GM08714 (cell line): ENCODE results near the gene DYSF.
"Not testable (repeated sequence)": the region's sequence is repeated elsewhere in the genome, so short reads cannot be mapped to it uniquely, and the experiment has no call there.

ENCODE experiments used
- H3K4me3 ChIP-seq: fragments of 200-500 bp; sonication (Bioruptor generic); 2 replicates; pipeline ENCODE4 v1.5.1; 2014; ENCODE audit warnings: mild to moderate bottlenecking, low read length, inconsistent platforms
- ZNF274 ChIP-seq: IDR thresholded peaks from 2 replicates; pipeline ENCODE4 v1.6.1; 2012; ENCODE audit warnings: mild to moderate bottlenecking, low read depth, low read length

Gene DYSF

GRCh38 chr2:71474116-71474743, 20.9 kb downstream of the DYSF start:
- no peak overlapping the region for H3K4me3 ChIP-seq
- TF ChIP-seq ZNF274 = no peak

DNA sequence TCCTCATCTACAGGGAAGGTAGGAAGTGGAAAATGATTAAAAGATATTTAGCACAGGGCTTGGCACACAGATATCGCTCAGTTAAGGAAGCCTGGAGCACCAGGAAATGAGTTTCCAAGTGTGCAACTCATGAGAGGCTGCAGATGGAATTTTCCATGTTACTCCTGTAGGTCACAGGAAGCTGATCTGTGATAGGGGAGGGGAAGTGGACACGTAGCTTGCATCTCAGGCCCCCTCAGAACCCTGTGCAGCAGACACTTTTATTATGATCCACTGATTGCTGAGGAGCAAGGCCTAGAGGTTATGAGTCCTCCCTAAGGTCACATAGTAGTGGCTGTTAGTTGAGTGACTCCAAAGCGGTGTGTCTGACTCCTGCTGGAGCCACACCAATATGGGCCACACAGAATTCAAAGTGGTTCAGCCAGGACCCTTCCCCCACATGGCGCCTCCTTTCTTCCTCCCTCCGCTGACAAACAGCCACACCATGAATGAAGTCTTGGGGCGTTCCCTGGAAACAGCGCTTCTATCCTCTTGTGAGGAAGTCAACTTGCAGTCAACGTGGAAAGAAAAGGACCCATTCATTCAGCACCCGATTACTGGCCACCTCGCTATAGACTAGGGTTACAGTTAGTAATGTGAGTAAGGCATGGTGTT, 21.5 kb downstream of the DYSF start:
- TF ChIP-seq ZNF274 = no peak
- H3K4me3 ChIP-seq = no peak overlapping the region

DNA sequence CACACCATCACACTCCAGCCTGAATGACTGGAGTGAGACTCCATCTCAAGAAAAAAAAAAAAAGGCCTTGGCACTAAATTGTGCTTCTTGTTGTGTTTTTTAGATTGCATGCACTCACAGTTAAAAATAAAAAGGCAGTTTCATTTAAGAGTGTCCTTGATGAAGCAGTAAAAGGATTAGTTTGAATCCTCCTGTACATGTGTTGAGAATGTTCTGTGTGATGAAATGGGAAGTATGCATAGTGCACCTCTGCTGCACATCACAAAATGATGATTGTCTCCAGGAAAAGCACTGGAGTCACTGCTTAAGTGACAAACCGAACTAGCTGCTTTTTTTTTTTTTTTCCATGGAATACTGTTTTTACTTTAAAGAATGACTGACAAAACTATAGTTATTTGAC, 23.1 kb downstream of the DYSF start:
- no peak for TF ChIP-seq ZNF274
- H3K4me3 ChIP-seq = no peak overlapping the region

DNA sequence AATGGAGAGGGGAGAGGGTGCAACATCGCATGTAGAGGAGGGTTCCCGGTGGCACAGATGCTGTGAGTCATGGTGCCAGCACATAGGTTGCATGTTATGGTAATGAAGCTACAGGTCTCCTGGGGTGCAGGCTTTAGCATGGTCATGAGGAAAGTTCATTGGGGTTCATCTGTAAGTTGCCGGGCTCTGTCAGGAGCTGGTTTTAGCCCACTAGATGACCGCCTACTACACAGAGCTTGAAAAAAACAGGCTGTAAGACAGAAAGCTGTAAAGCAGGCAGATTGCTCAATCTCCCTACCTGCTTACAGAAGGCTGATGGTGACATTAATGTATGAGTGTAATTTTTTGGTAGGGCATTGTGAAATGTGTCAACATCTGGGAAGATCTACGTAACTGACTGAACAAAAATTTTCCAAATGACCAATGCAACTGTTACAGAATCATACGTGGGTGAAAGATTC, 23.9 kb downstream of the DYSF start:
- H3K4me3 ChIP-seq = no peak overlapping the region
- TF ChIP-seq ZNF274 = no peak

GRCh38 chr2:71478806-71479205, 25.4 kb downstream of the DYSF start:
- TF ChIP-seq ZNF274 = no peak
- no peak overlapping the region for H3K4me3 ChIP-seq

DNA sequence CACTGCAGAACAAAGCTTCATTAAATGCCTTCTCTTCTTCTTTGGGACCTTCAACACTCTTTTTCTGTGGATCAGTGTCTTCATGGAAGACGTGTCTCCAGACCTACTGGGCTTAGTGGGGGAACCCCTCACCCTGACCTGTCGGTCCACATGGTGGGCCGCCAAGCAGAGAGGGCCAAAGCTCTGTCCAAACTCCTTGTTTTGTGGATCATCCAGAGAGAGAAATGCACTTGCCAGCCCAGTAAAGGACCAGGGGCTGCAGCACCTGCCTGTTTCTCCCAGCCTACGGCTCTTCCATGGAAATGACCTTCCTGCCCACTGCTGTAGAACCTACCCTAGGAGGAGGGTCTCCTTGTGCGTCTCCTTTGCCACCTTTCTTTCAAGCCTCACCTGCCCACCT, 25.9 kb downstream of the DYSF start:
- H3K4me3 ChIP-seq = no peak overlapping the region
- TF ChIP-seq ZNF274 = no peak

DNA sequence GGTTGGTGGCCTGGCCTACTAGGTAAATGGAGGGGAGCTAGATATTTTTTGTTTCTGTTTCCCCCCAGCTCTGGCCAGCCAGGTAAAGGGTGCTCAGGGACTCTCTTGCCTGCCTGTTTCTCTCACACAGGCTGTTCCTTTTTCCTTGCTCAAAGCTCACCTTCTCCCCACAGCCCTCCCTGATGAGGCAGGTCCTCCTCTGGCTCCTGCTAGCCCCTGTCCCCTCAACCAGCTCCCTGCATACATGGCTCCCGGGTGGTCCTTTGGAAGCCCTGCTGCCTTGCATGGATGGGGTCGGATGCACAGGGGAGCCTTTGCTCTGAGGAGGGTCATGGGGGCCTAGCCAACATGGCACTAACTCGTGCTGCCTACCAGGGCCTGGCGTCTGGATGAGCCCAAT, 27.8 kb downstream of the DYSF start:
- no peak overlapping the region for H3K4me3 ChIP-seq
- no peak for TF ChIP-seq ZNF274

DNA sequence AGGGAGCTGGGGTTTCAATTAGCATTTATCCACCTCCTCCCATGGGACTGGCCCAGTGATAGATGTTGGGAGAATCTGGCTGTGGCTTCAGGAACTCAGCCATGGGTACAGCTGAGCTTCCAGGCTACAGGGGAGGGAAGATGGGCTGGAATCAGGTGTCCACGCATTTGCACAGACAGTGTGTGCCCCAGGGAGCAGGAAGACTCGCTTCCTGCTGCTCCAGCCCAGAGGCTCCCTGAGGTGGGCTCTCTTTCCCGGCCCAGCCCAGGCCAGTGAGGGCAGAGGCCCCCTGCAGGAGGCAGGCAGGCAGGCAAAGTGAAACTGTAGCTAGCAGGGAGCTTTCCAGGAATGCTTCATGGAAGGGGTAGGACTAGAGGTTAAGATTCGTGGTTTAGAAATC, 28.7 kb downstream of the DYSF start:
- H3K4me3 ChIP-seq = no peak overlapping the region
- TF ChIP-seq ZNF274 = no peak

GRCh38 chr2:71483246-71483645, 29.9 kb downstream of the DYSF start:
- no peak for TF ChIP-seq ZNF274
- H3K4me3 ChIP-seq = no peak overlapping the region

GRCh38 chr2:71484354-71484753, 31.0 kb downstream of the DYSF start:
- TF ChIP-seq ZNF274 = no peak

GRCh38 chr2:71486881-71487640, 33.7 kb downstream of the DYSF start:
- H3K4me3 ChIP-seq = no peak overlapping the region
- TF ChIP-seq ZNF274 = no peak

More at GRCh38 chr2:71484354-71484753, 31.0 kb downstream of the DYSF start:
- no peak overlapping the region for H3K4me3 ChIP-seq

- not testable (repeated sequence) for H3K4me3 ChIP-seq
Measured at GRCh38 chr2:71491551-71491950, 38.2 kb downstream of the DYSF start.

GRCh38 chr2:71492112-71492511, 38.8 kb downstream of the DYSF start:
- no peak overlapping the region for H3K4me3 ChIP-seq
- TF ChIP-seq ZNF274 = no peak

GRCh38 chr2:71494091-71494490, 40.7 kb downstream of the DYSF start:
- no peak for TF ChIP-seq ZNF274
- H3K4me3 ChIP-seq = no peak overlapping the region

GRCh38 chr2:71494523-71495155, 41.3 kb downstream of the DYSF start:
- no peak for TF ChIP-seq ZNF274
- no peak overlapping the region for H3K4me3 ChIP-seq
